Activated gamma-delta T cell (primary cell): ENCODE results near the gene NKX6-2.

Source experiments
- DNase-seq: peaks from one replicate; lab custom pipeline; 2025; lab: John Stamatoyannopoulos, UW

Gene NKX6-2

DNA sequence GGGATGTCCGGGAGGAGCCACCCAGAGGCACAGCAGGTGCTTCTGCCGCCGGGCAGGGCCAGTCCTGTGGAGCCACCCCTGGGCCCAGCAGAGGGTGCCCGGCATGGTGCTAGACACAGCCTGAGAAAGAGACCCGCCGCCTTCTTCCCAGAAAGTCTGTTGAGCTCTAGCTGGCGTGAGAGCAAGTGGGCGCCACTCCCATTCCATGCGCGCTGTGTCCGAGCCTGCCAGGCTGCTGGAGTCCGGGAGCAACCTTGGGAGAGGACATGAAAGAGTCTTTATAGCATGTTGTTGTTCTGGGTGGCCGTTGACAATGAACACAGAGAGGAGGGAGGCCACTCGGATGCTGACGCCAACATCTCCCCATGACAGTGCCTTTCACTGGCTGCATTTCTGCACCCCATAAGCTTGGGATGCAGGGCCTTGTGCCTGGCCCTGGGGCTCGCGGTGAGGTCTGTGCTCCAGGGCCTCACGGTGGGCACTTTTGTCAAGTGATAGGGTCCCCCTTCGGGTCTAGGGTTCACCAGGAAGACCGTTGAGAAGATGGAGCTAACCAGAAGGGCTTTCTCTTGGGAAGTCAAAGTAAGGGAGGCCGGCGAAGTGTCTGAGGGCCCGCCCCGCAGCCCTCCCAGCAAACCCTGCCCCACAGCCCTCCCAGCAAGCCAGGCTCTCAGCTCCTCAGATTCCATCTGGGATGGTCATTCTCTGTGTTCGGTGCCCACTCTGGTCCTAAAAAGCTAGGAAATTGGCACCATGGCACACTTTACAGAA lies 47.3 kb downstream of the NKX6-2 start:
- no peak for DNase-seq

DNA sequence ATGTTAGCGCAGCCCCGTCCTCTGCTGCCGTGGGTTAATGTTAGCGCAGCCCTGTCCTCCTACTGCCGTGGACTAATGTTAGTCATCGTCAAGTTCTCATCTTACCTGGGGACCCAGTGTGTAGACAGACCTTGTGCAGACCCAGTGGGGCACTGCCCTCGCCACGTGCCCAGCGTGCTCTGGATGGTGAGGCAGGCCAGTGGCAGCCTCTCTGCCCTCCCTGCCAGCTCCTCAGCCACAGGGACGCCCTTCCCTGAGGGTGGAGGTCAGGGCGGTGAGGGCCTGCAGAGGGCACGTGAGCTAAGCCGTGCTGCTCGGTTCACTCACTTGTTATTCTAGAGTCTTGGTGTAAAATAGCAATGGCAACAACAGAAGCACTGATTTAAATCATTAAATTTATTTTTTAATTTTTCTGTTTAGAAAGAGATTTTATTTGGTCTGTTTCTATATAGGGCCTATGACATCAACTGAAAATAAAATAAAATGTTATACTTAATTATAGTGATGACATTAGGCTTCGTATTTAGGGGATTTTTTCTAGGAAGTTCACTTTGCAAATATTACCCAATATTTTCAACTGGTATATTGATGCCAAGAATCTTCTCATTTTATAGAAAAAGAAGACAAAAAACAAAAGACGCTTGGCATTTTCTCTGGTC lies 48.4 kb downstream of the NKX6-2 start:
- no peak for DNase-seq

DNA sequence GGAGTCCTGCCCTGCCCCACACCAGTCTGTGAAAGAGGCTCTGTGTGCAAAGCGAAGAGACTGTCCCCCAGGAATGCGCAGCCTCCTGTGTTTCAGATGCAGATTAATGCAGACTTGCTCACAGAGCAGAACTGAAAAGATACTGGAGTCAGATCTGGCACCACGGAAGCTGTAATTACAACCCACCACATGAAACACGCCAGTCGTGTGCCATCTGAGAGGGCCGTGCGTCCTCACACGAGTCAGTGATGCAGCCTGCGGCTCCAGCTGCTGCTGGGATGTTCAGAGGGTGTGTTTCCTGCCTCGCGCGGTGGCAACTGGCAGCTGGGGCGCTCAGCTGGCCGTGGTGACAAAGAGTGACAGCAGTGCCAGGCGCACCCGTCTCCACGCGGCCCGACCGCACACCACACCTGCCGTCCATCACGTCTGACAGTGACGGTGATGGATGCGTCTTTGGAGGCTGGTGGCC lies 50.0 kb downstream of the NKX6-2 start:
- DNase-seq: no peak

DNA sequence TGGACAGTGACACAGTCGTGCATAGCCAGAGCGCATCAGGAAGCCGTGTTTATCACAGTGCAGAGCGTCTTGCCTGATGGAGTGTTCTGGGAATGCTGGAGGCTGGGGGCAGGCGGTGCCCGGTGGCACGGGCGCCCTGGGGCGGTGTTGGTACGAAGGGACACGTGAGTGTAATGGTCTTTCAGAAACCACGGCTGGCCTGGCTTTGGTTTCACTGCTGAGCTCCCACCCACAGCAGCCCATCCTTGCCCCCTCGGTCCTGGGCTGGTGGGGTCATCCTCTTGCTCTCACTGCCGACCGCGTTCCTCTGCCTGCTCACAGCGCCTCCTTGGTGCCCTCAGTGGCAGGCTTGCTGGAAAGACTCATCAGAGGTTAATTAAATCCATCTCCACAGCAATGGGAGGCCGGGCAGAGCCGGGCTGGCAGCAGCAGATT lies 50.6 kb downstream of the NKX6-2 start:
- no peak for DNase-seq

DNA sequence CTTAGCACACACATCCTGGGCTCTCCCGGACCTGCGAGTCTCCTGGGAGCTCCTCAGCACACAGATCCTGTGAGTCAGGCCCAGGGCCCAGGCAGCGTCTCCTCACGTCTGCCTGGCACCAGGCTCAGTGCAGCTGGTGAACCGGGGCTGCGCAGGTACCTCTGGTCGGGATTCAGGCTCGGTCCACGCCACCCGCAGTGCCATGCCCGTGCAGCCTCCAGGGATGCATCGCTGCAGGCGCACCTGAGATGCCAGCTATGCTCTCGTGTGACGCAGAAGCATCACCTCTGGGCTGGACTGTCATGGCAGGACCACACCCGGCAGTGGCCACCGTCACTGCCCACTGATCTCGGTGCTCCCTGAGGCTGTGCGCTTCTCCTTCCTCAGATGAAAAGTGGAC lies 52.0 kb downstream of the NKX6-2 start:
- no peak for DNase-seq
